ENCODE results near the gene TCEAL7.
A peak's percentile ranks its signal among the peaks of the same experiment; 100 is the strongest.

The TCEAL7 gene

GRCh38 chrX:103369479-103369878 is 39.4 kb downstream of the TCEAL7 start:
- no peak for DNase-seq

DNA sequence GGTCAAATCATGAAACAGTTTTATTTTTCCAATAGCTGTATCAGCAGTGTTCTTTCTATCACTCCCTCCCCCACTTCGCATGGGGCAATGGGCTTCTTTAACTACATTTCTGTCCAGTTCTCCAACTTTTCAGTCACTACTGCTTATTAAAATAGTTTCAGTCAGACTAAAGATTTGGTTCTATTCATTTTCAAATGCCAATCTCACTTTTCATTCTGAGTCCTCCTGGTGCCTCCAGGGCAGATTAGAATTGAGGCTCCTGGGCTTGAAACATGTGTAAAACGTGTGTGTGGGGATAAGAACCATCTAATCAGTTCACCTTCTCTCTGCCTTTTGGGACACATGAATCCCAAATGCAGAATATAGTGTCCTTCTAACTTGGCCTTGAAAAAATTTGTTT is 42.8 kb downstream of the TCEAL7 start:
- DNase-seq = no peak

DNA sequence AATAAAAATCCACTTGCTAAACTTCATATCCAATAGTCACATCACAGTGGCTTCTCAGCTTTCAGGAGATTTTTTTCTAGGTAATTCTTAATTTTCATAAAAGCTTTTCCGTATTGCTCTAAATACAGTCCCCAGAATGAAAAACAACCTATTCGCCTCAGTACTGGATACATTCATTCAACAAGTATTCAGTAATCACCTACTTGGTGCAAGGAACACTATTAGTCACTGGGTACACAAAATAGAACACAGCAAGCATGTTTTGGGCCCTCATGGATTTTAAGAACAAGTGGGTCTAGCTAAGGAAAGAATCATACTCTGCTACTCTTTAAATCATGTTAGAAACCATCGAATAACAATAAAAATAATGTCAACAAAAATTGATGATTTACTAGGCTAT is 43.5 kb downstream of the TCEAL7 start:
- DNase-seq = no peak

GRCh38 chrX:103376118-103376978 is 46.3 kb downstream of the TCEAL7 start, which contains the start of gene BEX3:
BEX3 (plus strand) TSS chrX:103376538; CDS start chrX:103377522, 984 bp downstream.
- DNase-seq = peak; percentile 21

GRCh38 chrX:103376979-103377324 is 46.9 kb downstream of the TCEAL7 start:
- DNase-seq = no peak

DNA sequence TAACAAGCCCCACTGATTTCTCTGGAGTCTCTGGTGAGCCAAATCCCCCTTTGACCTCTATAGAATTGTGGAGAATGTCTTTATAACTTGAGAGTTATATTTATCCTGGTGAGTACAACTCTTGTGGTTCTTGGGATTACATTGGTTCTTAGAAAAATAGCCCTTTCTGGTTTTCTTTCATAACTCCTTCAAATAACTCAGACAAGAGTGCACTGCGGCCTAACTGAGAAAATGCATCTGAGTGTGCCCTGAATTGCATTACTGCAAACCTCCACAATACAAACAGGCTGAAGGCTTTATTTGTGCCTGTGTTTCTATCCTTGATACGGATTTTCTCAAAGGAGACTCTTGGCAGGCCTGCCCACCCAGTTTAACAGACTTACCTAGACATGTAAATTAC is 49.0 kb downstream of the TCEAL7 start:
- DNase-seq = no peak
